Lung microvascular endothelial cell (primary cell): ENCODE measurements around the gene GPS1. TPM values are rescaled to one million over a fixed set of nuclear protein-coding genes. Genes with fewer than 3 reads are reported as not detected.

ENCODE experiments used
- DNase-seq, 2 donors: peaks; one replicate each; pipeline versions ENCODE4 v3.0.0 to v3.0.0-alpha.2; 2010; ENCODE audit warnings: low read depth in 2 of 2
- total RNA-seq: library from RNA; depleted of rRNA; stranded (reverse); fragments of >200 nt; gene quantifications from 2 replicates; pipeline ENCODE4 v1.2.1, GENCODE V29; 2014

GPS1 gene
- total RNA-seq, 1 donor from 2014 or later: 64.1 TPM

GRCh38 chr17:82101301-82101715 is 49.6 kb downstream of the GPS1 start:
- DNase-seq: no peak

GRCh38 chr17:82101767-82102679 is 50.3 kb downstream of the GPS1 start:
- no peak for DNase-seq

- no peak for DNase-seq
Observed at GRCh38 chr17:82103553-82104451, 52.1 kb downstream of the GPS1 start.

- DNase-seq: no peak
Observed at GRCh38 chr17:82104797-82105416, 53.2 kb downstream of the GPS1 start.

- no peak for DNase-seq
Observed at GRCh38 chr17:82105417-82105881, 53.8 kb downstream of the GPS1 start.

- DNase-seq: peak; percentile 29 to 53
Observed at GRCh38 chr17:82105882-82106687, 54.4 kb downstream of the GPS1 start.

- no peak for DNase-seq
Observed at GRCh38 chr17:82106688-82107305, 55.1 kb downstream of the GPS1 start.

Other genes with a start within 250 kb of the GPS1 start
- gene GCGR, start 247.7 kb upstream of the GPS1 start, total RNA-seq: not detected in 2 replicates
- gene MCRIP1, start 218.6 kb upstream of the GPS1 start, total RNA-seq: 93.7 and 178 TPM in 2 replicates
- not detected in 2 replicates for gene PPP1R27, start 216.8 kb upstream of the GPS1 start, total RNA-seq
- gene P4HB, start 191.4 kb upstream of the GPS1 start, total RNA-seq: 504 and 688 TPM in 2 replicates
- gene ARHGDIA, start 180.6 kb upstream of the GPS1 start, total RNA-seq: 91.7 and 92.9 TPM in 2 replicates
- gene ALYREF, start 160.3 kb upstream of the GPS1 start, total RNA-seq: 107 and 136 TPM in 2 replicates
- 102 and 112 TPM in 2 replicates for gene ANAPC11, start 160.2 kb upstream of the GPS1 start, total RNA-seq
- gene NPB, start 149.7 kb upstream of the GPS1 start, total RNA-seq: under 0.01 TPM in 1 of 2 replicates, not detected in the other
- 24.0 and 27.6 TPM in 2 replicates for gene PCYT2, start 140.5 kb upstream of the GPS1 start, total RNA-seq
- gene SIRT7, start 133.7 kb upstream of the GPS1 start, total RNA-seq: 11.3 and 13.1 TPM in 2 replicates
- 9.2 and 17.1 TPM in 2 replicates for gene MAFG, start 124.2 kb upstream of the GPS1 start, total RNA-seq
- gene PYCR1, start 114.6 kb upstream of the GPS1 start, total RNA-seq: 52.3 and 60.9 TPM in 2 replicates
- gene MYADML2, start 104.7 kb upstream of the GPS1 start, total RNA-seq: not detected in 2 replicates
- under 0.01 TPM in 2 replicates for gene NOTUM, start 90.7 kb upstream of the GPS1 start, total RNA-seq
- gene ASPSCR1, start 74.3 kb upstream of the GPS1 start, total RNA-seq: 17.7 and 23.2 TPM in 2 replicates
- gene CENPX, start 29.0 kb upstream of the GPS1 start, total RNA-seq: 30.1 and 31.5 TPM in 2 replicates
- gene LRRC45, start 28.6 kb upstream of the GPS1 start, total RNA-seq: 7.6 and 8.3 TPM in 2 replicates
- gene RAC3, start 20.2 kb upstream of the GPS1 start, total RNA-seq: 9.7 and 18.3 TPM in 2 replicates
- gene DCXR, start 14.2 kb upstream of the GPS1 start, total RNA-seq: 35.5 and 37.7 TPM in 2 replicates
- 10.0 and 16.3 TPM in 2 replicates for gene RFNG, start 87 bp upstream of the GPS1 start, total RNA-seq
- gene DUS1L, start 13.9 kb downstream of the GPS1 start, total RNA-seq: 30.7 and 35.5 TPM in 2 replicates
- 35.1 and 43.4 TPM in 2 replicates for gene FASN, start 46.3 kb downstream of the GPS1 start, total RNA-seq
- gene CCDC57, start 160.9 kb downstream of the GPS1 start, total RNA-seq: 2.0 and 3.4 TPM in 2 replicates
- gene SLC16A3, start 177.1 kb downstream of the GPS1 start, total RNA-seq: 67.8 and 135 TPM in 2 replicates
- 38.8 and 41.3 TPM in 2 replicates for gene CSNK1D, start 221.8 kb downstream of the GPS1 start, total RNA-seq